Left renal cortex interstitium (tissue), 4 donors: ENCODE data around the gene SEZ6L2. TPM values are rescaled to one million over a fixed set of nuclear protein-coding genes. Genes with fewer than 3 reads are reported as not detected.

Source experiments
- DNase-seq, 4 donors: peaks; one replicate each; pipeline ENCODE4 v3.0.0-alpha.2; 2013; ENCODE audit warnings: low read depth in 4 of 4, low spot score in 2 of 4, missing footprints in 1 of 4
- polyA plus RNA-seq, 4 donors: library from polyadenylated mRNA; unstranded; fragments of 120-200 nt; gene quantifications; one replicate each; pipeline ENCODE4 v1.2.1, GENCODE V29; 2013; ENCODE audit not compliant: insufficient read length in 4 of 4

SEZ6L2 gene
- polyA plus RNA-seq, 4 donors = 10.4 to 15.9 (median 13.0) TPM

- DNase-seq = no peak
Measured at GRCh38 chr16:29830774-29831173, 68.6 kb downstream of the SEZ6L2 start.

GRCh38 chr16:29826342-29826695 is 73.0 kb downstream of the SEZ6L2 start:
- DNase-seq = no peak

- DNase-seq = no peak
Measured at GRCh38 chr16:29825145-29826044, 74.0 kb downstream of the SEZ6L2 start.

GRCh38 chr16:29824589-29825144 is 74.7 kb downstream of the SEZ6L2 start:
- no peak for DNase-seq

- DNase-seq = no peak
Measured at GRCh38 chr16:29821643-29822115, 77.7 kb downstream of the SEZ6L2 start.

Other genes with a start within 250 kb of the SEZ6L2 start
- gene SPN, start 236.3 kb downstream of the SEZ6L2 start, polyA plus RNA-seq = 1 to 10 TPM; 2.1 to 2.5 (median 2.3) TPM
- gene QPRT, start 220.4 kb downstream of the SEZ6L2 start, polyA plus RNA-seq = 100 to 1,000 TPM; 126 to 187 (median 178) TPM
- under 1 TPM; 0.22 to 0.29 (median 0.25) TPM for gene C16orf54, start 153.6 kb downstream of the SEZ6L2 start, polyA plus RNA-seq
- under 1 TPM in 2 of 4 donors, not detected in 2; 0.06 to 0.07 TPM for gene ZG16, start 121.3 kb downstream of the SEZ6L2 start, polyA plus RNA-seq
- 10 to 100 TPM; 63.1 to 82.6 (median 74.4) TPM for gene KIF22, start 108.8 kb downstream of the SEZ6L2 start, polyA plus RNA-seq
- gene MAZ, start 93.0 kb downstream of the SEZ6L2 start, polyA plus RNA-seq = 100 to 1,000 TPM; 275 to 382 (median 342) TPM
- gene PRRT2, start 87.4 kb downstream of the SEZ6L2 start, polyA plus RNA-seq = 10 to 100 TPM; 10.0 to 28.8 (median 18.2) TPM
- gene PAGR1, start 83.4 kb downstream of the SEZ6L2 start, polyA plus RNA-seq = 10 to 100 TPM; 26.0 to 49.1 (median 42.5) TPM
- 10 to 100 TPM; 20.0 to 24.2 (median 21.9) TPM for gene MVP, start 79.1 kb downstream of the SEZ6L2 start, polyA plus RNA-seq
- gene CDIPT, start 36.3 kb downstream of the SEZ6L2 start, polyA plus RNA-seq = 100 to 1,000 TPM in 2 of 4 donors, 10 to 100 TPM in 2; 90.2 to 134 (median 109) TPM
- 1 to 10 TPM in 2 of 4 donors, under 1 TPM in 2; 0.62 to 1.1 (median 0.98) TPM for gene ASPHD1, start 938 bp upstream of the SEZ6L2 start, polyA plus RNA-seq
- 10 to 100 TPM; 10.5 to 34.1 (median 22.2) TPM for gene KCTD13, start 26.7 kb upstream of the SEZ6L2 start, polyA plus RNA-seq
- gene TMEM219, start 62.5 kb upstream of the SEZ6L2 start, polyA plus RNA-seq = 100 to 1,000 TPM; 104 to 134 (median 113) TPM
- gene TAOK2, start 74.3 kb upstream of the SEZ6L2 start, polyA plus RNA-seq = 10 to 100 TPM; 35.4 to 60.5 (median 52.2) TPM
- 10 to 100 TPM; 17.3 to 21.9 (median 19.8) TPM for gene HIRIP3, start 96.1 kb upstream of the SEZ6L2 start, polyA plus RNA-seq
- gene INO80E, start 96.7 kb upstream of the SEZ6L2 start, polyA plus RNA-seq = 10 to 100 TPM; 36.3 to 70.3 (median 55.2) TPM
- gene DOC2A, start 111.5 kb upstream of the SEZ6L2 start, polyA plus RNA-seq = 1 to 10 TPM; 1.4 to 4.8 (median 3.7) TPM
- gene C16orf92, start 123.6 kb upstream of the SEZ6L2 start, polyA plus RNA-seq = not detected
- gene TLCD3B, start 131.7 kb upstream of the SEZ6L2 start, polyA plus RNA-seq = 1 to 10 TPM in 3 of 4 donors, under 1 TPM in 1; 0.90 to 1.8 (median 1.3) TPM
- 100 to 1,000 TPM; 469 to 648 (median 516) TPM for gene ALDOA, start 166.2 kb upstream of the SEZ6L2 start, polyA plus RNA-seq
- 100 to 1,000 TPM in 3 of 4 donors, 10 to 100 TPM in 1; 84.6 to 114 (median 105) TPM for gene PPP4C, start 176.4 kb upstream of the SEZ6L2 start, polyA plus RNA-seq
- 1 to 10 TPM in 3 of 4 donors, under 1 TPM in 1; 0.93 to 2.4 (median 1.7) TPM for gene TBX6, start 192.4 kb upstream of the SEZ6L2 start, polyA plus RNA-seq
- gene YPEL3, start 196.7 kb upstream of the SEZ6L2 start, polyA plus RNA-seq = 10 to 100 TPM; 44.5 to 78.0 (median 68.7) TPM
- gene GDPD3, start 214.0 kb upstream of the SEZ6L2 start, polyA plus RNA-seq = 10 to 100 TPM in 3 of 4 donors, 1 to 10 TPM in 1; 9.8 to 17.5 (median 12.8) TPM
- 100 to 1,000 TPM in 1 of 4 donors, 10 to 100 TPM in 3; 80.6 to 100 (median 87.3) TPM for gene MAPK3, start 223.7 kb upstream of the SEZ6L2 start, polyA plus RNA-seq